Measurements from ENCODE around the gene GPC3.

Gene GPC3

GRCh38 chrX:133935076-133935475 lies 50.3 kb downstream of the GPC3 start:
- TF ChIP-seq, protein P1, sequence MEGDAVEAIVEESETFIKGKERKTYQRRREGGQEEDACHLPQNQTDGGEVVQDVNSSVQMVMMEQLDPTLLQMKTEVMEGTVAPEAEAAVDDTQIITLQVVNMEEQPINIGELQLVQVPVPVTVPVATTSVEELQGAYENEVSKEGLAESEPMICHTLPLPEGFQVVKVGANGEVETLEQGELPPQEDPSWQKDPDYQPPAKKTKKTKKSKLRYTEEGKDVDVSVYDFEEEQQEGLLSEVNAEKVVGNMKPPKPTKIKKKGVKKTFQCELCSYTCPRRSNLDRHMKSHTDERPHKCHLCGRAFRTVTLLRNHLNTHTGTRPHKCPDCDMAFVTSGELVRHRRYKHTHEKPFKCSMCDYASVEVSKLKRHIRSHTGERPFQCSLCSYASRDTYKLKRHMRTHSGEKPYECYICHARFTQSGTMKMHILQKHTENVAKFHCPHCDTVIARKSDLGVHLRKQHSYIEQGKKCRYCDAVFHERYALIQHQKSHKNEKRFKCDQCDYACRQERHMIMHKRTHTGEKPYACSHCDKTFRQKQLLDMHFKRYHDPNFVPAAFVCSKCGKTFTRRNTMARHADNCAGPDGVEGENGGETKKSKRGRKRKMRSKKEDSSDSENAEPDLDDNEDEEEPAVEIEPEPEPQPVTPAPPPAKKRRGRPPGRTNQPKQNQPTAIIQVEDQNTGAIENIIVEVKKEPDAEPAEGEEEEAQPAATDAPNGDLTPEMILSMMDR (IDR thresholded peaks at IDR 0.05; ENCODE audit: low read depth, low read length, missing control alignments) = no peak
- no peak overlapping the region for H3K4me3 ChIP-seq (replicated peaks; ENCODE audit: low read depth, low read length)
- DNase-seq (ENCODE audit: extremely low read depth, low read depth) = no peak

- no peak overlapping the region for H3K4me3 ChIP-seq (replicated peaks; ENCODE audit: low read depth, low read length)
- TF ChIP-seq, protein P1 (IDR thresholded peaks at IDR 0.05; ENCODE audit: low read depth, low read length, missing control alignments) = no peak
- no peak for DNase-seq (ENCODE audit: extremely low read depth, low read depth)
Measured at GRCh38 chrX:133933316-133933715, 52.1 kb downstream of the GPC3 start.

GRCh38 chrX:133929836-133930464 lies 55.4 kb downstream of the GPC3 start:
- DNase-seq (ENCODE audit: extremely low read depth, low read depth) = no peak
- no peak overlapping the region for H3K4me3 ChIP-seq (replicated peaks; ENCODE audit: low read depth, low read length)
- TF ChIP-seq, protein P1 (IDR thresholded peaks at IDR 0.05; ENCODE audit: low read depth, low read length, missing control alignments) = no peak

- no peak for DNase-seq (ENCODE audit: extremely low read depth, low read depth)
- TF ChIP-seq, protein P1 (IDR thresholded peaks at IDR 0.05; ENCODE audit: low read depth, low read length, missing control alignments) = no peak
- H3K4me3 ChIP-seq (replicated peaks; ENCODE audit: low read depth, low read length) = no peak overlapping the region
Measured at GRCh38 chrX:133928365-133928764, 57.0 kb downstream of the GPC3 start.

- TF ChIP-seq, protein P1 (IDR thresholded peaks at IDR 0.05; ENCODE audit: low read depth, low read length, missing control alignments) = no peak
- DNase-seq (ENCODE audit: extremely low read depth, low read depth) = no peak
- H3K4me3 ChIP-seq (replicated peaks; ENCODE audit: low read depth, low read length) = no peak overlapping the region
Measured at GRCh38 chrX:133926809-133927208, 58.6 kb downstream of the GPC3 start.

DNA sequence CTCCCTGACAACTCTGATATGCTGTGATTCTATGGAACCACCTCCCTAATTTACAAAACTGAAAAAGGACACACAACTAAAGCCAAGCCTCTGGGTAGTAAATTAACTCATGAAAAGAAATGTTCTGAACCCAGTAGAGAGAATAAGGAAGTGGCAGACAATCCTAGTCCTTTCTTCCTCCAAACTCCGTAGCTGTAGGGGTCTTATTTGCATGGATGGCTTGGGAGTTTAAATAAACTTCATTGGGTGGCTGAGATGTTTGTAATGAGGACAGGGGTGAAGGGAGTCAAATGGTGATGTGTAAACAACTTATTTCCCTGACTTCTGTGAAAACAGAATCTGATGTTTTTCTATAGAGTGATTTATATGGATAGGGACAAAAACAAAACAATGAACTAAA lies 59.3 kb downstream of the GPC3 start:
- no peak overlapping the region for H3K4me3 ChIP-seq (replicated peaks; ENCODE audit: low read depth, low read length)
- TF ChIP-seq, protein P1 (IDR thresholded peaks at IDR 0.05; ENCODE audit: low read depth, low read length, missing control alignments) = no peak
- DNase-seq (ENCODE audit: extremely low read depth, low read depth) = no peak

GRCh38 chrX:133924548-133924947 lies 60.8 kb downstream of the GPC3 start:
- no peak overlapping the region for H3K4me3 ChIP-seq (replicated peaks; ENCODE audit: low read depth, low read length)
- TF ChIP-seq, protein P1 (IDR thresholded peaks at IDR 0.05; ENCODE audit: low read depth, low read length, missing control alignments) = no peak
- DNase-seq (ENCODE audit: extremely low read depth, low read depth) = no peak

All from HFF-Myc (cell line).